H1 (cell line): Measurements from ENCODE around the gene ADPRS. TPM values are rescaled to one million over a fixed set of nuclear protein-coding genes. Genes with fewer than 3 reads are reported as not detected.

ENCODE experiments used
- BACH1 ChIP-seq: IDR thresholded peaks from 2 replicates; pipeline ENCODE4 v1.6.1; 2012; ENCODE audit warnings: low read length, improper control_type of control experiment
- polyA plus RNA-seq, 7 experiments: library from polyadenylated mRNA; depleted of rRNA in 3 of 7; stranded (reverse) in 5 of 7; unstranded in 2 of 7; fragments of >200 nt in 5 of 7; fragments of 200-250 nt in 2 of 7; gene quantifications; 1 replicate in 5 of 7; 2 replicates in 1 of 7; 4 replicates in 1 of 7; pipeline versions ENCODE4 v1.2.1 to v1.2.3, GENCODE V29; 2011 to 2013; ENCODE audit warnings: missing spikeins in 2 of 7, mixed read lengths in 2 of 7
- total RNA-seq: library from RNA; stranded (reverse); fragmentation: NEBNext Ultra II Directional; extraction: Animal tissue kit (Norgen Biotek cat#: 25700); gene quantifications from 2 replicates; pipeline ENCODE4 v1.2.1, GENCODE V29; 2021

Gene ADPRS
- total and polyA plus RNA-seq, 2 of the 8 experiments (the other 6 are each of a cell fraction or from before 2014, with no cell fraction given): 22.9 to 38.1 TPM

DNA sequence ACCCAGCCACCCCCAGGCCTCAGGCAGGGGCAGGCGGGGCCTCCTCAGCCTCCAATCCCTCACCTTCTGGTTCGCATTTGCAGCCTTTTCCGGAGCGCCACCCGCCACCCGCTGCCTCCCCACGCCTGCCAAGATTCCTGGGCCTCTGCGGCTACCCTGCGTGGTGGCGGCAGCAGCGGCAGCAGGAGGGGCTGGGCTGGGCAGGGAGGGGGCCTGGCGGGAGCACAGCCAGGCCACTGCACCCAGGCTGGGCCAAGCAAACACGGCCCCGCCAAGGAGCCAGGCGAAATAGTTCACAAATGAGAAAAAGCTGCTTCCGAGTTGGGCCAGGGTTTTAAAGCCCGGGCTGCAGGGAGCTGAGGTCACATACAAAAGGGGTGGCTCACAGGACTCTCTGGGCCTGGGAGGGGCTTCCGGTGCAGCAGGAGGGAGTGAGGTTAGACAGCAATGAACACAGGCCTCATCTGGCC is 26.5 kb downstream of the ADPRS start (continued):
- TF ChIP-seq BACH1: no peak
- TF ChIP-seq, all 59 proteins: peak for 0
